ENCODE results near the gene MAGEA2B. TPM values are rescaled to one million over a fixed set of nuclear protein-coding genes. Genes with fewer than 3 reads are reported as not detected.
"Not testable (repeated sequence)": the region's sequence is repeated elsewhere in the genome, so short reads cannot be mapped to it uniquely, and the experiment has no call there.

Gene MAGEA2B
- total RNA-seq (2014; rRNA removed; shearing (Covaris generic)), result 3.2 and 19.6 TPM in 2 replicates

DNA sequence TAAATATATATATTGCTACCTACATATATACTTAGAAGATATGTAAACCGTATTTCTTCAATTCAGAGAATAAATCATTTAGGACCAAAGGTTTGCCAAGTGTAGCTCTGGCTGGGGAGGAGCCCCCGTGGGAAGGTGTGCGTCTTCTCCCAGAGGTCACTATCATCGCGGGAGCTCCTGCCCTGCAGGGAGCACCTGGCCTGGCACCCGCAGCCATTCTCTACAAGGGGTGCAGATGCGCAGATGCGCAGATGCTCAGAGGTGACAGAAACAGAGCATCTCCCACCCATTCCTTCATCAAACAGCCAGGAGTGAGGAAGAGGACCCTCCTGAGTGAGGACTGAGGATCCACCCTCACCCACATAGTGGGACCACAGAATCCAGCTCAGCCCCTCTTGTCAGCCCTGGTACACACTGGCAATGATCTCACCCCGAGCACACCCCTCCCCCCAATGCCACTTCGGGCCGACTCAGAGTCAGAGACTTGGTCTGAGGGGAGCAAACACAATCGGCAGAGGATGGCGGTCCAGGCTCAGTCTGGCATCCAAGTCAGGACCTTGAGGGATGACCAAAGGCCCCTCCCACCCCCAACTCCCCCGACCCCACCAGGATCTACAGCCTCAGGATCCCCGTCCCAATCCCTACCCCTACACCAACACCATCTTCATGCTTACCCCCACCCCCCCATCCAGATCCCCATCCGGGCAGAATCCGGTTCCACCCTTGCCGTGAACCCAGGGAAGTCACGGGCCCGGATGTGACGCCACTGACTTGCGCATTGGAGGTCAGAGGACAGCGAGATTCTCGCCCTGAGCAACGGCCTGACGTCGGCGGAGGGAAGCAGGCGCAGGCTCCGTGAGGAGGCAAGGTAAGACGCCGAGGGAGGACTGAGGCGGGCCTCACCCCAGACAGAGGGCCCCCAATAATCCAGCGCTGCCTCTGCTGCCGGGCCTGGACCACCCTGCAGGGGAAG lies at the start of gene MAGEA2B:
TSS of gene MAGEA2B (plus strand) at position 814 of the 973 bp plus-strand sequence. CDS start 2,479 bp downstream, outside the sequence.
- DNase-seq (ENCODE audit: low spot score), result not testable (repeated sequence)

GRCh38 chrX:152674135-152674534 lies 40.3 kb upstream of the MAGEA2B start:
- DNase-seq (ENCODE audit: low spot score), result no peak

DNA sequence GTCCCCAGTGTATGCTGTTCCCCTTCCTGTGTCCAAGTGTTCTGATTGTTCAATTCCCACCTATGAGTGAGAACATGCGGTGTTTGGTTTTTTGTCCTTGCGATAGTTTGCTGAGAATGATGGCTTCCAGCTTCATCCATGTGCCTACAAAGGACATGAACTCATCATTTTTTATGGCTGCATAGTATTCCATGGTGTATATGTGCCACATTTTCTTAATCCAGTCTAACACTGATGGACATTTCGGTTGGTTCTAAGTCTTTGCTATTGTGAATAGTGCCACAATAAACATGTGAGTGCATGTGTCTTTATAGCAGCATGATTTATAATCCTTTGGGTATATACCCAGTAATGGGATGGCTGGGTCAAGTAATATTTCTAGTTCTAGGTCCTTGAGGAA lies 39.8 kb upstream of the MAGEA2B start:
- DNase-seq (ENCODE audit: low spot score), result not testable (repeated sequence)

- not testable (repeated sequence) for DNase-seq (ENCODE audit: low spot score)
Observed at GRCh38 chrX:152681012-152681411, 33.4 kb upstream of the MAGEA2B start.

GRCh38 chrX:152697952-152698931 lies 16.2 kb upstream of the MAGEA2B start, which contains the start of gene MAGEA3:
TSS of gene MAGEA3 (plus strand) at chrX:152698794. CDS start at chrX:152700833, 2,039 bp downstream.
- DNase-seq (ENCODE audit: low spot score), result not testable (repeated sequence)

GRCh38 chrX:152700390-152700789 lies 14.0 kb upstream of the MAGEA2B start:
- peak; percentile 1 for DNase-seq (ENCODE audit: low spot score)

- DNase-seq (ENCODE audit: low spot score), result not testable (repeated sequence)
Observed at GRCh38 chrX:152706500-152706899, 7.9 kb upstream of the MAGEA2B start.

- DNase-seq (ENCODE audit: low spot score), result not testable (repeated sequence)
Observed at GRCh38 chrX:152709173-152709572, 5.3 kb upstream of the MAGEA2B start, which contains the start of gene CSAG2. TSS of gene CSAG2 (minus strand) at chrX:152709273. CDS start at chrX:152709112, 161 bp downstream.

GRCh38 chrX:152713195-152713594 lies 1.2 kb upstream of the MAGEA2B start:
- DNase-seq (ENCODE audit: low spot score), result not testable (repeated sequence)

DNA sequence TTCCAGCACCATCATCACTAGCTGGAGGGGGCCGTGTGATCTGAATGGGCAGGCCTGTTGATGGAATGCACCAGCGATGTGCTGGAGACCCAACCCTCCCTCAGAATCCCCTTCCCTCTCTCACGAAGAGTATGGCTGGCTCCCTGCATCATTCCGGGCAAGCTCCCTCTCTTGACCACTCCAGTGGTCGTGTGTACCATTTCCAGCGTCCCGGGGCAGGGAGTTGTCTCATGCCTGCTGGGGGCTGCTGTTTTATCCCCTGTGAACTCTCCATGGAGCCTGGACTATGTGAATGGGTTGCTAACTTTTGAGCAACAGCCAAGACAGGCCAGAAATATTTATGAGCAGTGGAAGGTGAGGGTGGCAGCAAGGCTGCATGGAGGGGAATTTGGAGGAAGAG lies 11.0 kb downstream of the MAGEA2B start:
- no peak for DNase-seq (ENCODE audit: low spot score)

- DNase-seq (ENCODE audit: low spot score), result peak; percentile 6
Observed at GRCh38 chrX:152733261-152733975, 19.0 kb downstream of the MAGEA2B start, which contains the start of the genes CSAG1 and MAGEA12. TSS of gene CSAG1 (minus strand) at chrX:152733721. CDS start at chrX:152732460, 1,261 bp downstream. TSS of gene MAGEA12 (plus strand) at chrX:152733757. CDS start at chrX:152736162, 2,405 bp downstream.

- not testable (repeated sequence) for DNase-seq (ENCODE audit: low spot score)
Observed at GRCh38 chrX:152734143-152734858, 19.9 kb downstream of the MAGEA2B start.

GRCh38 chrX:152735101-152735500 lies 20.7 kb downstream of the MAGEA2B start:
- no peak for DNase-seq (ENCODE audit: low spot score)

DNA sequence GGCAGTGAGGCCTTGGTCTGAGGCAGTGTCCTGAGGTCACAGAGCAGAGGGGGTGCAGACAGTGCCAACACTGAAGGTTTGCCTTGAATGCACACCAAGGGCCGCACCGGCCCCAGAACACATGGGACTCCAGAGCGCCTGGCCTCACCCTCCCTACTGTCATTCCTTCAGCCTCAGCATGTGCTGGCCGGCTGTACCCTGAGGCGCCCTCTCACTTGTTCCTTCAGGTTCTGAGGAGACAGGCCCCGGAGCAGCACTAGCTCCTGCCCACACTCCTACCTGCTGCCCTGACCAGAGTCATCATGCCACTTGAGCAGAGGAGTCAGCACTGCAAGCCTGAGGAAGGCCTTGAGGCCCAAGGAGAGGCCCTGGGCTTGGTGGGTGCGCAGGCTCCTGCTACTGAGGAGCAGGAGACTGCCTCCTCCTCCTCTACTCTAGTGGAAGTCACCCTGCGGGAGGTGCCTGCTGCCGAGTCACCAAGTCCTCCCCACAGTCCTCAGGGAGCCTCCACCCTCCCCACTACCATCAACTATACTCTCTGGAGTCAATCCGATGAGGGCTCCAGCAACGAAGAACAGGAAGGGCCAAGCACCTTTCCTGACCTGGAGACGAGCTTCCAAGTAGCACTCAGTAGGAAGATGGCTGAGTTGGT lies 21.6 kb downstream of the MAGEA2B start:
- DNase-seq (ENCODE audit: low spot score), result no peak

GRCh38 chrX:152736528-152736927 lies 22.1 kb downstream of the MAGEA2B start:
- not testable (repeated sequence) for DNase-seq (ENCODE audit: low spot score)

DNA sequence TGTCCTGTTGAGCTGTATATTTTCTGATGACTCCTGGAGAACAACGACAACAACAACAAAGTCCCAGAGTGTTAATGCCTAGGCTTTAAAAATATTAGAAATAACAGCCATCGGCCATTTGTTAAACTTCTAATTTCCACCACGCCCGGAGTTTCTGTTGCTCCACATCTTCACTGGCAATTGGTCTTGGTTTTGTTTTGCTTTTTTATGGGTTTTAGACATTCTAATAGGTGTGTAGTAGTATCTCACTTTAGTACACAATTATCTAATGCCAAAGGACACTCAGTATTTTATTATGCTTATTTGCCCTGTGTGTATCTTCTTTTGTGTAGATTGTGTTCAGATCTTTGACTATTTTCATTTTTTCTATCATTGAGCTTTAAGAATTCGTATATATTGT lies 24.1 kb downstream of the MAGEA2B start:
- DNase-seq (ENCODE audit: low spot score), result no peak

GRCh38 chrX:152753686-152754650 lies 39.5 kb downstream of the MAGEA2B start, which contains the start of gene MAGEA2:
TSS of gene MAGEA2 (minus strand) at chrX:152753842. CDS start at chrX:152751363, 2,479 bp downstream.
- not testable (repeated sequence) for DNase-seq (ENCODE audit: low spot score)

GRCh38 chrX:152754871-152755270 lies 40.4 kb downstream of the MAGEA2B start:
- DNase-seq (ENCODE audit: low spot score), result not testable (repeated sequence)
